ENCODE measurements around the gene C3orf52. TPM values are rescaled to one million over a fixed set of nuclear protein-coding genes. Genes with fewer than 3 reads are reported as not detected.

Gene C3orf52
- total and polyA plus RNA-seq, 10 of the 15 experiments (the other 5 are each of a cell fraction or from before 2014, with no cell fraction given) = 0.15 to 1.9 (median 0.73) TPM

GRCh38 chr3:112140584-112140983, 54.4 kb downstream of the C3orf52 start:
- Histone ChIP-seq H3K27ac (ENCODE audit: control insufficient read depth, insufficient read depth) (no peak overlapping the region), H3K79me2 (ENCODE audit: control insufficient read depth, insufficient read depth, low read length) (peaks cover 3% of the 10 kb centered on the region; the same call in 1 of the 2 replicates), H3K9ac (ENCODE audit: control insufficient read depth, insufficient read depth, low read length) (no peak overlapping the region), H3K36me3 (ENCODE audit: control insufficient read depth in 2 of 2, insufficient read depth in 2 of 2, low read length in 1 of 2) (no peaks in the 10 kb centered on the region), H2AFZ (ENCODE audit: control insufficient read depth, low read depth, low read length) (no peak overlapping the region), H3K4me1 (ENCODE audit: control insufficient read depth, insufficient read depth, low read length) (peaks cover 25% of the 10 kb centered on the region), H4K20me1 (ENCODE audit: control insufficient read depth, insufficient read depth) (no peaks in the 10 kb centered on the region), H3K27me3 (replicated peaks in 1 of 2; ENCODE audit: control insufficient read depth in 2 of 2, insufficient read depth in 2 of 2, low read length in 1 of 2) (no peaks in the 10 kb centered on the region), H3K9me3 (replicated peaks; ENCODE audit: control insufficient read depth, insufficient read depth, low read length) (no peaks in the 10 kb centered on the region; the same call in 1 of the 3 replicates), H3K4me2 (ENCODE audit: control insufficient read depth, insufficient read depth) (no peak overlapping the region), H3K4me3 (no peak overlapping the region)
- DNase-seq (ENCODE audit: low read depth, low spot score) (no peak), ATAC-seq (no peak), FAIRE-seq (no peak)
- ChIA-PET RAD21 (ENCODE audit: unreplicated experiment) (interaction anchor here (1.7 to 5.9 kb wide), 4 partner anchors 12 to 391 kb away, joined by 6 to 88 read pairs (median 44); partner anchors contain the start of gene SLC9C1), CTCF (interaction anchor here (4.8 to 18.1 kb wide), 5 partner anchors 23 to 393 kb away, joined by 27 to 226 read pairs (median 39); partner anchors contain the start of gene SLC9C1), POLR2A (no interaction called here), SMC1A (ENCODE audit: uncharacterized antibody, unreplicated experiment) (interaction anchor here (1.2 to 18.5 kb wide), 6 partner anchors 15 to 380 kb away, joined by 5 to 489 read pairs (median 76); partner anchors contain the start of gene SLC9C1)
- 13% methylated on average over 1 of the region's 1 CpG for WGBS (ENCODE audit: insufficient coverage, insufficient replicate concordance, low lambda C conversion rate, missing lambda C conversion rate)
- intact Hi-C loops (cut with micrococcal nuclease; ENCODE audit: unreplicated experiment) = no loop called here
- in situ Hi-C loops (cut with MboI) = no loop called here
- TF ChIP-seq SREBF1 (IDR thresholded peaks at IDR 0.05; ENCODE audit: low read length) (no peak), ESRRA (IDR thresholded peaks at IDR 0.05; ENCODE audit: low read length) (no peak), HDGF (IDR thresholded peaks at IDR 0.05) (no peak), KLF5 (IDR thresholded peaks at IDR 0.05; ENCODE audit: partially characterized antibody) (no peak), RB1 (IDR thresholded peaks at IDR 0.05; ENCODE audit: borderline replicate concordance) (no peak), YBX1 (IDR thresholded peaks at IDR 0.05) (no peak), PML (IDR thresholded peaks at IDR 0.05; ENCODE audit: low read length) (no peak), MTA2 (IDR thresholded peaks at IDR 0.05; ENCODE audit: low read depth) (no peak), POLR2AphosphoS2 (IDR thresholded peaks at IDR 0.05; ENCODE audit: low read depth, low read length) (no peak), ZNF384 (IDR thresholded peaks at IDR 0.05; ENCODE audit: borderline replicate concordance, low read depth, low read length) (no peak), BCLAF1 (IDR thresholded peaks at IDR 0.05) (no peak)
- BruUV-seq (replicated peaks) = no TSS peak
